Astrocyte of the cerebellum (primary cell): ENCODE measurements around the gene PTPN5.
"Not testable (repeated sequence)": the region's sequence is repeated elsewhere in the genome, so short reads cannot be mapped to it uniquely, and the experiment has no call there.

Experiments
- DNase-seq: peaks from one replicate; pipeline ENCODE4 v3.0.0-alpha.2; 2011; ENCODE audit warnings: low read depth
- H3K4me3 ChIP-seq: 2 replicates; pipeline ENCODE4 v1.5.1; 2011; ENCODE audit warnings: mild to moderate bottlenecking, low read depth, low read length, moderate library complexity
- in situ Hi-C: cut with HindIII; loops from 2 replicates; pipeline ENCODE4 v1.10.0; 2017; ENCODE audit warnings: low sequenced_read_pairs
- TF ChIP-seq, protein P1 (sequence below): IDR thresholded peaks from 2 replicates; pipeline ENCODE4 v1.5.1; 2012; ENCODE audit warnings: low read length, low read depth, moderate library complexity, mild to moderate bottlenecking; ENCODE audit errors: missing control alignments

Gene PTPN5

GRCh38 chr11:18791207-18791968 is at the start of gene PTPN5:
TSS of gene PTPN5 (minus strand) at chr11:18791798. CDS start at chr11:18771958, 19,840 bp downstream.
- TF ChIP-seq, protein P1, sequence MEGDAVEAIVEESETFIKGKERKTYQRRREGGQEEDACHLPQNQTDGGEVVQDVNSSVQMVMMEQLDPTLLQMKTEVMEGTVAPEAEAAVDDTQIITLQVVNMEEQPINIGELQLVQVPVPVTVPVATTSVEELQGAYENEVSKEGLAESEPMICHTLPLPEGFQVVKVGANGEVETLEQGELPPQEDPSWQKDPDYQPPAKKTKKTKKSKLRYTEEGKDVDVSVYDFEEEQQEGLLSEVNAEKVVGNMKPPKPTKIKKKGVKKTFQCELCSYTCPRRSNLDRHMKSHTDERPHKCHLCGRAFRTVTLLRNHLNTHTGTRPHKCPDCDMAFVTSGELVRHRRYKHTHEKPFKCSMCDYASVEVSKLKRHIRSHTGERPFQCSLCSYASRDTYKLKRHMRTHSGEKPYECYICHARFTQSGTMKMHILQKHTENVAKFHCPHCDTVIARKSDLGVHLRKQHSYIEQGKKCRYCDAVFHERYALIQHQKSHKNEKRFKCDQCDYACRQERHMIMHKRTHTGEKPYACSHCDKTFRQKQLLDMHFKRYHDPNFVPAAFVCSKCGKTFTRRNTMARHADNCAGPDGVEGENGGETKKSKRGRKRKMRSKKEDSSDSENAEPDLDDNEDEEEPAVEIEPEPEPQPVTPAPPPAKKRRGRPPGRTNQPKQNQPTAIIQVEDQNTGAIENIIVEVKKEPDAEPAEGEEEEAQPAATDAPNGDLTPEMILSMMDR = no peak
- in situ Hi-C loops = no loop called here
- H3K4me3 ChIP-seq = peak within 1 kb of the TSS; percentile 12
- no peak for DNase-seq

DNA sequence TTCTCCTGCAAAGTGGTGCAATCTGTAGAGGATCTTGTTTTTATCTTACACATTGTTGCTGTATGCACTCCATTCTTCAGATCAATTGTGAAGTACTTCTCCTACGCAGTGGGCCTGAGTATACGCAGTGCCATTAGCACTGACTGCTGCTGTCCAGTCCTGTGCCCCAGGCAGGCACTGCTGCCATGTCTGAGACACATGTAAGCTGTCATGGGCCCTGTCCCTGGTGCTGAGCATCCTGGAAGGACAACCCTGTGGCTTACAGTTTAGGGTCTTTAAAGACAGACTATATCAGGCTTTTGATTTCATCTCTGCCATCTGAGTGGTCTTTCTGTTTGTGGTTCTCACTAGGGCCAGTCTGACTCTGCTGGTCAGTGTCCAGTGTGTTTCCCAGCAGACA is 44.8 kb upstream of the PTPN5 start:
- no peak for DNase-seq
- in situ Hi-C loops = no loop called here
- H3K4me3 ChIP-seq = no peak overlapping the region
- TF ChIP-seq, protein P1 = no peak

DNA sequence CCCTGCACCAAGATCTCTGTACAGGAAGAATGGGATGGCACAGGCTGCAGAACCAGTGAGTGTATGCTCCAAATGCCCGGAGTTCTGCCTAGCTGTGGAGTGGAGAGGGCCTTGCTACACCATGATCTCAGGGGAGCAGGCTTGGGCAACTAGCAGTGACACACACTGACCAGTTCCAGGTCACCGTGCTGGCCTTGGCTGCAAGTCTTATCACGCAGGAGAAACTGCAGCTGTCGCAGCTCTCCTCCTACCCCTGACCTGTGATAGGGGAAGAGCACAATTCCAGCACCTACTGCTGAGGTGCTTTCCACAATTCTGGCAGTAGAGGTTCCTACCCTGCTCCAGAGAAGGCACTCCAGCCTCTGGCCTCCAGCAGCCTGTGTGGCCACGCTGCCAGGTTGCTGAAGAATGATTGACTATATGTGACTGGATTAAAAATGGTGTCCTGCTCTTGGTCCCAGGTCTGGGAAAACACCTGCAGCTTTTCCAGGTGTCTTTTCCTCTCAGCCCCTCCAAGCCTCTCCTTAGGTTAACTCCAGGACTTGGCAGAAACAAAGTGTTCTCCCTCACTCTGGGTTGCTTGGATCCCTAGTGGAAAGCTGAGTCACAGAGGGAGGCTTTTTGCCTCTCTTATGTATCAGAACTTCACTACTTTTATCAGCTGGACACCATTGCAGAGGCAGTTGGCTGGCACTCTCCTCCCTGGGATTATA is 43.3 kb upstream of the PTPN5 start:
- in situ Hi-C loops = no loop called here
- no peak for DNase-seq
- TF ChIP-seq, protein P1 = no peak
- no peak overlapping the region for H3K4me3 ChIP-seq

GRCh38 chr11:18820160-18820559 is 28.6 kb upstream of the PTPN5 start:
- DNase-seq, in situ Hi-C loops, H3K4me3 ChIP-seq: not testable (repeated sequence)

GRCh38 chr11:18804199-18804999 is 12.8 kb upstream of the PTPN5 start:
- no peak overlapping the region for H3K4me3 ChIP-seq
- DNase-seq = no peak
- TF ChIP-seq, protein P1 = no peak
- in situ Hi-C loops = no loop called here

DNA sequence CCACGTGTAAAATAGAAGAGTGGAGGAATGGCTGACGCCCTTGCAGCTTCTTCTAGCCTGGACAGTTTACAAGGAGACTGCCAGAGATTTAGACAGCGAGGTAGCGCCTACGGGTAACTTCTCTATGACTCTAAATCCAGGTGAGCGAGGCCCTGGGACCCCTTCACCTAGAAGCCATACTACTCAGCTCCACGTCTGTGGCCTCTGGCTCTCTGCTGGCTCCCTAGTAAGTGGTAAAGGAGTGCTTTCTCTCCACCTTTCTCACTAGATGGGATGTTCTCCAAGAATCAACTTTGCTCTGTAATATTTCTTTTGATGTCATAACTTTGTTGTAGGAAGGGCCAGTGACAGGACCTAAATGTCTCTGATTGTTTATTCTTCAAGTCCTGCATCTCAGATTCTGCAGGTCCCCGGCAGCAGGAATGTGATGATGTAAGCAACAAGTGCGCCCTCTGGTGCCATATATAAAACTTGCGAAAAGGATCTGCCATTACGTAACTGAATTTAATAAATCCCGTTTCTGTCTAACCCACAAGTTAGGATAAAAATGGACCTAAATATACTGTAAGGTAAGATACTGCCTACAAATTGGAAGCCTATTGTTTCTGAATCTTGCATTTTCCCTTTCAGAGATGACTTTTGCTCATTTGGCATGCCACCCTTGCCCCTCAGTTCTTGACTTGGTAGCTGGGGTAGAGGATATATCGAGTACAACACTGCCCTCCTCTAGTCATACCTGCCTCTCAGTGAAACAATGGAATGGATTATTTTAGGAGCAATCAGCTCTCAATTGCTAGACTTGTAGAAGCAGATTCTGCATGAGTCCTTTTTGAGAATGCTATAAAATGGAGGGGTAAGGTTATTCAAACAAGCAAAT is 11.0 kb upstream of the PTPN5 start:
- in situ Hi-C loops = no loop called here
- TF ChIP-seq, protein P1 = peak; percentile 55
- no peak overlapping the region for H3K4me3 ChIP-seq
- peak; percentile 43 for DNase-seq
